ENCODE results near the gene MRPL54.
"Not testable (repeated sequence)": the region's sequence is repeated elsewhere in the genome, so short reads cannot be mapped to it uniquely, and the experiment has no call there.

The MRPL54 gene

GRCh38 chr19:3814648-3815047, 52.2 kb downstream of the MRPL54 start:
- Histone ChIP-seq H2AFZ (ENCODE audit: low read depth, low read length) (no peak overlapping the region), H3K79me2 (ENCODE audit: low read length) (no peaks in the 10 kb centered on the region), H3K9me3 (ENCODE audit: insufficient read depth, low read length) (no peaks in the 10 kb centered on the region), H4K20me1 (ENCODE audit: insufficient read depth, low read length) (no peaks in the 10 kb centered on the region), H3K36me3 (replicated peaks; ENCODE audit: low read depth, low read length) (no peaks in the 10 kb centered on the region), H3K9ac (ENCODE audit: low read length) (no peak overlapping the region), H3K4me2 (ENCODE audit: low read length) (no peak overlapping the region), H3K4me3 (ENCODE audit: low read length) (no peak overlapping the region), H3K27ac (ENCODE audit: low read length) (no peak overlapping the region), H3K27me3 (ENCODE audit: low read depth, low read length) (no peaks in the 10 kb centered on the region; the same call in 1 of the 2 replicates), H3K4me1 (ENCODE audit: low read length) (peaks cover 17% of the 10 kb centered on the region)
- no peak for TF ChIP-seq EZH2phosphoT487 (IDR thresholded peaks at IDR 0.05; ENCODE audit: low read depth)
- TF ChIP-seq CTCF (IDR thresholded peaks at IDR 0.05; ENCODE audit: low read depth, low read length): no peak

- H3K9me3 ChIP-seq (ENCODE audit: insufficient read depth, low read length); H2AFZ ChIP-seq (ENCODE audit: low read depth, low read length); H3K27me3 ChIP-seq (ENCODE audit: low read depth, low read length); H3K27ac ChIP-seq (ENCODE audit: low read length); H4K20me1 ChIP-seq (ENCODE audit: insufficient read depth, low read length); H3K4me3 ChIP-seq (ENCODE audit: low read length); H3K4me1 ChIP-seq (ENCODE audit: low read length); H3K36me3 ChIP-seq (replicated peaks; ENCODE audit: low read depth, low read length); H3K9ac ChIP-seq (ENCODE audit: low read length); H3K79me2 ChIP-seq (ENCODE audit: low read length); H3K4me2 ChIP-seq (ENCODE audit: low read length): not testable (repeated sequence)
These were observed 53.7 kb downstream of the MRPL54 start for GRCh38 chr19:3816148-3816547.

GRCh38 chr19:3816566-3817218, 54.2 kb downstream of the MRPL54 start:
- no peaks in the 10 kb centered on the region for H3K9me3 ChIP-seq (ENCODE audit: insufficient read depth, low read length)
- no peak overlapping the region for H2AFZ ChIP-seq (ENCODE audit: low read depth, low read length)
- TF ChIP-seq EZH2phosphoT487 (IDR thresholded peaks at IDR 0.05; ENCODE audit: low read depth) (no peak), CTCF (IDR thresholded peaks at IDR 0.05; ENCODE audit: low read depth, low read length) (no peak)
- H3K36me3 ChIP-seq (replicated peaks; ENCODE audit: low read depth, low read length): no peaks in the 10 kb centered on the region
- H3K9ac ChIP-seq (ENCODE audit: low read length): no peak overlapping the region
- no peaks in the 10 kb centered on the region for H3K4me1 ChIP-seq (ENCODE audit: low read length)
- H4K20me1 ChIP-seq (ENCODE audit: insufficient read depth, low read length): no peaks in the 10 kb centered on the region
- H3K27me3 ChIP-seq (ENCODE audit: low read depth, low read length): no peaks in the 10 kb centered on the region; the same call in 1 of the 2 replicates
- H3K79me2 ChIP-seq (ENCODE audit: low read length): no peaks in the 10 kb centered on the region
- no peak overlapping the region for H3K4me3 ChIP-seq (ENCODE audit: low read length)
- no peak overlapping the region for H3K4me2 ChIP-seq (ENCODE audit: low read length)
- no peak overlapping the region for H3K27ac ChIP-seq (ENCODE audit: low read length)
